IMR-90 (cell line): ENCODE results near the gene FAM168A.

Experiments
- BHLHE40 ChIP-seq: fragments of 150-350 bp; IDR thresholded peaks from 2 replicates; pipeline ENCODE4 v1.6.1; 2016; ENCODE audit warnings: mild to moderate bottlenecking, low read depth, low read length
- CHD1 ChIP-seq: IDR thresholded peaks from 2 replicates; pipeline ENCODE4 v1.6.1; 2012; ENCODE audit warnings: low read depth, low read length, improper control_type of control experiment
- MAFK ChIP-seq: IDR thresholded peaks from 2 replicates; pipeline ENCODE4 v1.6.1; 2012; ENCODE audit warnings: low read depth, low read length, improper control_type of control experiment
- MAZ ChIP-seq: IDR thresholded peaks from 2 replicates; pipeline ENCODE4 v1.6.1; 2012; ENCODE audit warnings: low read depth, mild to moderate bottlenecking, low read length, improper control_type of control experiment, moderate library complexity, borderline replicate concordance
- MXI1 ChIP-seq: IDR thresholded peaks from 2 replicates; pipeline ENCODE4 v1.6.1; 2012; ENCODE audit warnings: low read depth, mild to moderate bottlenecking, low read length, moderate library complexity, borderline replicate concordance
- POLR2A ChIP-seq: IDR thresholded peaks from 2 replicates; pipeline ENCODE4 v1.6.1; 2012; ENCODE audit warnings: mild to moderate bottlenecking, low read depth, low read length
- RAD21 ChIP-seq: IDR thresholded peaks from 2 replicates; pipeline ENCODE4 v1.6.1; 2012; ENCODE audit warnings: low read length, improper control_type of control experiment
- RCOR1 ChIP-seq: IDR thresholded peaks from 2 replicates; pipeline ENCODE4 v1.6.1; 2012; ENCODE audit warnings: mild to moderate bottlenecking, low read length, improper control_type of control experiment; ENCODE audit not compliant: insufficient replicate concordance
- RFX5 ChIP-seq: IDR thresholded peaks from 2 replicates; pipeline ENCODE4 v1.8.0; 2012; ENCODE audit warnings: low read depth, mild to moderate bottlenecking, low read length, moderate library complexity
- SMC3 ChIP-seq: fragments of 150-350 bp; IDR thresholded peaks from 2 replicates; pipeline ENCODE4 v1.6.1; 2016; ENCODE audit warnings: low read depth, mild to moderate bottlenecking, antibody characterized with exemption, low read length, moderate library complexity
- TF ChIP-seq, protein P1 (sequence below): conservative IDR thresholded peaks from 2 replicates; pipeline ENCODE4 v1.5.1; 2012; ENCODE audit warnings: mild to moderate bottlenecking, low read depth, low read length, improper control_type of control experiment
- TF ChIP-seq, protein P2 (sequence below): fragments of 150-350 bp; IDR thresholded peaks from 2 replicates; pipeline ENCODE4 v1.6.1; 2017; ENCODE audit warnings: mild to moderate bottlenecking, antibody characterized with exemption, low read length, low read depth
- TF ChIP-seq, protein P3 (sequence below): fragments of 150-350 bp; IDR thresholded peaks from 2 replicates; pipeline ENCODE4 v1.6.1; 2016; ENCODE audit warnings: low read depth, mild to moderate bottlenecking, low read length, moderate library complexity, borderline replicate concordance

- no peak for TF ChIP-seq POLR2A
- TF ChIP-seq, protein P1, sequence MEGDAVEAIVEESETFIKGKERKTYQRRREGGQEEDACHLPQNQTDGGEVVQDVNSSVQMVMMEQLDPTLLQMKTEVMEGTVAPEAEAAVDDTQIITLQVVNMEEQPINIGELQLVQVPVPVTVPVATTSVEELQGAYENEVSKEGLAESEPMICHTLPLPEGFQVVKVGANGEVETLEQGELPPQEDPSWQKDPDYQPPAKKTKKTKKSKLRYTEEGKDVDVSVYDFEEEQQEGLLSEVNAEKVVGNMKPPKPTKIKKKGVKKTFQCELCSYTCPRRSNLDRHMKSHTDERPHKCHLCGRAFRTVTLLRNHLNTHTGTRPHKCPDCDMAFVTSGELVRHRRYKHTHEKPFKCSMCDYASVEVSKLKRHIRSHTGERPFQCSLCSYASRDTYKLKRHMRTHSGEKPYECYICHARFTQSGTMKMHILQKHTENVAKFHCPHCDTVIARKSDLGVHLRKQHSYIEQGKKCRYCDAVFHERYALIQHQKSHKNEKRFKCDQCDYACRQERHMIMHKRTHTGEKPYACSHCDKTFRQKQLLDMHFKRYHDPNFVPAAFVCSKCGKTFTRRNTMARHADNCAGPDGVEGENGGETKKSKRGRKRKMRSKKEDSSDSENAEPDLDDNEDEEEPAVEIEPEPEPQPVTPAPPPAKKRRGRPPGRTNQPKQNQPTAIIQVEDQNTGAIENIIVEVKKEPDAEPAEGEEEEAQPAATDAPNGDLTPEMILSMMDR = no peak
- no peak for TF ChIP-seq MAZ
- no peak for TF ChIP-seq MXI1
- TF ChIP-seq RAD21 = no peak
- TF ChIP-seq MAFK = no peak
- TF ChIP-seq SMC3 = no peak
- TF ChIP-seq, protein P2, sequence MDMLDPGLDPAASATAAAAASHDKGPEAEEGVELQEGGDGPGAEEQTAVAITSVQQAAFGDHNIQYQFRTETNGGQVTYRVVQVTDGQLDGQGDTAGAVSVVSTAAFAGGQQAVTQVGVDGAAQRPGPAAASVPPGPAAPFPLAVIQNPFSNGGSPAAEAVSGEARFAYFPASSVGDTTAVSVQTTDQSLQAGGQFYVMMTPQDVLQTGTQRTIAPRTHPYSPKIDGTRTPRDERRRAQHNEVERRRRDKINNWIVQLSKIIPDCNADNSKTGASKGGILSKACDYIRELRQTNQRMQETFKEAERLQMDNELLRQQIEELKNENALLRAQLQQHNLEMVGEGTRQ = no peak
- TF ChIP-seq CHD1 = no peak
- no peak for TF ChIP-seq RCOR1
- no peak for TF ChIP-seq BHLHE40
- TF ChIP-seq, protein P3, sequence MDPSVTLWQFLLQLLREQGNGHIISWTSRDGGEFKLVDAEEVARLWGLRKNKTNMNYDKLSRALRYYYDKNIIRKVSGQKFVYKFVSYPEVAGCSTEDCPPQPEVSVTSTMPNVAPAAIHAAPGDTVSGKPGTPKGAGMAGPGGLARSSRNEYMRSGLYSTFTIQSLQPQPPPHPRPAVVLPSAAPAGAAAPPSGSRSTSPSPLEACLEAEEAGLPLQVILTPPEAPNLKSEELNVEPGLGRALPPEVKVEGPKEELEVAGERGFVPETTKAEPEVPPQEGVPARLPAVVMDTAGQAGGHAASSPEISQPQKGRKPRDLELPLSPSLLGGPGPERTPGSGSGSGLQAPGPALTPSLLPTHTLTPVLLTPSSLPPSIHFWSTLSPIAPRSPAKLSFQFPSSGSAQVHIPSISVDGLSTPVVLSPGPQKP = no peak
- no peak for TF ChIP-seq RFX5
Observed at GRCh38 chr11:73480677-73481076, 117.2 kb downstream of the FAM168A start.
